ENCODE measurements around the gene SOX30. TPM values are rescaled to one million over a fixed set of nuclear protein-coding genes. Genes with fewer than 3 reads are reported as not detected.
"Not testable (repeated sequence)": the region's sequence is repeated elsewhere in the genome, so short reads cannot be mapped to it uniquely, and the experiment has no call there.

Gene SOX30
- total RNA-seq, 1 donor from 2014 or later, result not detected

- no peaks in the 10 kb centered on the region for H3K4me1 Mint-ChIP-seq
- no peaks in the 10 kb centered on the region for H3K9me3 Mint-ChIP-seq
- H3K36me3 Mint-ChIP-seq (ENCODE audit: low read depth), result no peaks in the 10 kb centered on the region
- H3K27me3 Mint-ChIP-seq (ENCODE audit: low read depth), result no peaks in the 10 kb centered on the region
- DNase-seq (ENCODE audit: low read depth, low spot score), result no peak
- TF ChIP-seq CTCF (conservative IDR thresholded peaks at IDR 0.05), result no peak
- H3K4me3 Mint-ChIP-seq, result no peak overlapping the region
- no peak overlapping the region for H3K27ac Mint-ChIP-seq (ENCODE audit: unreplicated experiment)
These were observed 30.0 kb upstream of the SOX30 start for GRCh38 chr5:157682257-157682656.

- no peaks in the 10 kb centered on the region for H3K36me3 Mint-ChIP-seq (ENCODE audit: low read depth)
These were observed 28.8 kb upstream of the SOX30 start for GRCh38 chr5:157681048-157681447.

GRCh38 chr5:157680239-157680638 is 28.0 kb upstream of the SOX30 start:
- no peak overlapping the region for H3K27ac Mint-ChIP-seq (ENCODE audit: unreplicated experiment)
- no peaks in the 10 kb centered on the region for H3K36me3 Mint-ChIP-seq (ENCODE audit: low read depth)
- no peak for DNase-seq (ENCODE audit: low read depth, low spot score)
- no peaks in the 10 kb centered on the region for H3K9me3 Mint-ChIP-seq
- TF ChIP-seq CTCF (conservative IDR thresholded peaks at IDR 0.05), result no peak
- no peak overlapping the region for H3K4me3 Mint-ChIP-seq
- no peaks in the 10 kb centered on the region for H3K4me1 Mint-ChIP-seq
- H3K27me3 Mint-ChIP-seq (ENCODE audit: low read depth), result no peaks in the 10 kb centered on the region

More at GRCh38 chr5:157681048-157681447, 28.8 kb upstream of the SOX30 start:
- H3K4me1 Mint-ChIP-seq, result no peaks in the 10 kb centered on the region
- no peaks in the 10 kb centered on the region for H3K27me3 Mint-ChIP-seq (ENCODE audit: low read depth)
- TF ChIP-seq CTCF (conservative IDR thresholded peaks at IDR 0.05), result no peak
- no peak for DNase-seq (ENCODE audit: low read depth, low spot score)
- H3K9me3 Mint-ChIP-seq, result no peaks in the 10 kb centered on the region
- no peak overlapping the region for H3K27ac Mint-ChIP-seq (ENCODE audit: unreplicated experiment)
- H3K4me3 Mint-ChIP-seq, result no peak overlapping the region

- no peak for TF ChIP-seq CTCF (conservative IDR thresholded peaks at IDR 0.05)
- no peaks in the 10 kb centered on the region for H3K9me3 Mint-ChIP-seq
- H3K36me3 Mint-ChIP-seq (ENCODE audit: low read depth), result no peaks in the 10 kb centered on the region
- no peaks in the 10 kb centered on the region for H3K4me1 Mint-ChIP-seq
- no peaks in the 10 kb centered on the region for H3K27me3 Mint-ChIP-seq (ENCODE audit: low read depth)
- H3K4me3 Mint-ChIP-seq, result no peak overlapping the region
- no peak for DNase-seq (ENCODE audit: low read depth, low spot score)
- H3K27ac Mint-ChIP-seq (ENCODE audit: unreplicated experiment), result no peak overlapping the region
These were observed 27.6 kb upstream of the SOX30 start for GRCh38 chr5:157679801-157680200.

- Mint-ChIP-seq H3K36me3 (ENCODE audit: low read depth) (no peaks in the 10 kb centered on the region), H3K27me3 (ENCODE audit: low read depth) (peaks cover 6% of the 10 kb centered on the region), H3K4me1 (no peaks in the 10 kb centered on the region), H3K9me3 (no peaks in the 10 kb centered on the region), H3K27ac (ENCODE audit: unreplicated experiment) (no peak overlapping the region), H3K4me3 (no peak overlapping the region)
- no peak for TF ChIP-seq CTCF (conservative IDR thresholded peaks at IDR 0.05)
- DNase-seq (ENCODE audit: low read depth, low spot score), result no peak
These were observed 25.7 kb upstream of the SOX30 start for GRCh38 chr5:157677931-157678330.

GRCh38 chr5:157674351-157674750 is 22.1 kb upstream of the SOX30 start:
- H3K27ac Mint-ChIP-seq (ENCODE audit: unreplicated experiment), result not testable (repeated sequence)

More at GRCh38 chr5:157674351-157674750, 22.1 kb upstream of the SOX30 start:
- Mint-ChIP-seq H3K4me1 (peaks cover 13% of the 10 kb centered on the region), H3K27me3 (ENCODE audit: low read depth) (peaks cover 40% of the 10 kb centered on the region)
- not testable (repeated sequence) for H3K36me3 Mint-ChIP-seq (ENCODE audit: low read depth); H3K4me3 Mint-ChIP-seq; H3K9me3 Mint-ChIP-seq; DNase-seq (ENCODE audit: low read depth, low spot score)
